Endothelial cell of umbilical vein (primary cell): ENCODE data around the gene CBLB. TPM values are rescaled to one million over a fixed set of nuclear protein-coding genes. Genes with fewer than 3 reads are reported as not detected.

ENCODE experiments used
- BruUV-seq: library from RNA; stranded (reverse); fragments of 400-500 nt; replicated peaks from 2 replicates; lab custom pipeline; 2021; lab: Mats Ljungman, UMichigan
- CTCF ChIA-PET: fragments of 300-600, 350-600 bp; sonication (Branson Sonifier 250); formaldehyde crosslinking; loops from one replicate; lab custom pipeline; 2021; ENCODE audit warnings: antibody characterized with exemption, inconsistent platforms; lab: Charles Lee
- POLR2A ChIA-PET: fragments of 300-600, 350-600 bp; sonication (Branson Sonifier 250); formaldehyde crosslinking; loops from one replicate; lab custom pipeline; 2021; ENCODE audit warnings: antibody characterized with exemption, inconsistent platforms; lab: Charles Lee
- DNase-seq: peaks from one replicate; pipeline ENCODE4 v3.0.0-alpha.2; 2011; ENCODE audit warnings: low read depth, low spot score
- FAIRE-seq: peaks from 2 replicates; lab custom pipeline; 2011; peaks lifted over from hg19 to GRCh38; lab: Jason Lieb, UNC
- H2AFZ ChIP-seq: 2 replicates; pipeline ENCODE4 v1.6.0; 2012; ENCODE audit warnings: low read depth, low read length, control low read depth, inconsistent platforms
- H3K27ac ChIP-seq: 2 replicates; pipeline ENCODE4 v1.5.1; 2011; ENCODE audit warnings: low read depth, mild to moderate bottlenecking, control low read depth, low read length, moderate library complexity; ENCODE audit not compliant: insufficient read depth
- H3K27me3 ChIP-seq, 2 experiments: 2 replicates each; pipeline versions ENCODE4 v1.6.0 to v1.6.1; 2011; ENCODE audit warnings: low read length in 2 of 2, mixed read lengths in 1 of 2; ENCODE audit not compliant: control insufficient read depth in 2 of 2, insufficient read depth in 2 of 2
- H3K36me3 ChIP-seq, 2 experiments: 2 replicates in 1 of 2; 3 replicates in 1 of 2; pipeline ENCODE4 v1.5.1; 2011; ENCODE audit warnings: low read length in 2 of 2, mild to moderate bottlenecking in 1 of 2, moderate library complexity in 1 of 2; ENCODE audit not compliant: control insufficient read depth in 2 of 2, insufficient read depth in 2 of 2; ENCODE audit errors: extremely low read depth in 1 of 2
- H3K4me1 ChIP-seq: 3 replicates; pipeline ENCODE4 v1.5.1; 2011; ENCODE audit warnings: mild to moderate bottlenecking, low read length; ENCODE audit not compliant: control insufficient read depth, insufficient read depth; ENCODE audit errors: extremely low read depth
- H3K4me2 ChIP-seq: 2 replicates; pipeline ENCODE4 v1.6.1; 2011; ENCODE audit warnings: low read length, control low read depth, mixed read lengths; ENCODE audit not compliant: insufficient read depth
- H3K4me3 ChIP-seq, 3 experiments: fragments of 200-600 bp in 1 of 3; sonication (generic), shearing (Covaris generic) in 1 of 3; replicated peaks in 1 of 3; 2 replicates each; pipeline ENCODE4 v1.5.1; 2011 to 2016; ENCODE audit warnings: control low read depth in 3 of 3, low read length in 3 of 3, mild to moderate bottlenecking in 2 of 3, inconsistent platforms in 1 of 3, low read depth in 1 of 3, moderate library complexity in 1 of 3; ENCODE audit not compliant: insufficient read depth in 1 of 3
- H3K79me2 ChIP-seq: 2 replicates; pipeline ENCODE4 v1.6.0; 2012; ENCODE audit warnings: low read length, inconsistent platforms; ENCODE audit not compliant: control insufficient read depth, insufficient read depth
- H3K9ac ChIP-seq: replicated peaks from 2 replicates; pipeline ENCODE3; 2011; ENCODE audit warnings: low read length, control low read depth; ENCODE audit not compliant: insufficient read depth; ENCODE audit errors: extremely low read depth
- H3K9me1 ChIP-seq: replicated peaks from 3 replicates; pipeline ENCODE4 v1.6.0; 2011; ENCODE audit warnings: mild to moderate bottlenecking, low read length; ENCODE audit not compliant: control insufficient read depth, insufficient read depth; ENCODE audit errors: extremely low read depth
- H3K9me3 ChIP-seq: replicated peaks from 2 replicates; pipeline ENCODE4 v1.5.1; 2012; ENCODE audit warnings: low read length, inconsistent platforms; ENCODE audit not compliant: control insufficient read depth, insufficient read depth
- H4K20me1 ChIP-seq: replicated peaks from 2 replicates; pipeline ENCODE3; 2011; ENCODE audit warnings: mild to moderate bottlenecking, low read length; ENCODE audit not compliant: control insufficient read depth, insufficient read depth; ENCODE audit errors: extremely low read depth
- CTCF ChIP-seq, 2 donors: IDR thresholded peaks; 1 replicate in 1 of 2; 2 replicates in 1 of 2; pipeline ENCODE4 v1.5.1; 2011; ENCODE audit warnings: low read length in 2 of 2, mild to moderate bottlenecking in 2 of 2, moderate library complexity in 2 of 2, control low read depth in 1 of 2, inconsistent platforms in 1 of 2, low read depth in 1 of 2; ENCODE audit not compliant: insufficient read depth in 1 of 2; ENCODE audit errors: extremely low read depth in 1 of 2
- MYC ChIP-seq: IDR thresholded peaks from one replicate; pipeline ENCODE4 v1.6.1; 2011; ENCODE audit warnings: mild to moderate bottlenecking, low read depth, low read length
- dilution Hi-C: fragments of 300-500 bp; cut with MboI; formaldehyde crosslinking; loops from one replicate; pipeline ENCODE4 v1.15.0; 2019; ENCODE audit warnings: low sequenced_read_pairs; ENCODE audit not compliant: extremely low pct_ligation_motif_present
- intact Hi-C: fragments of 100-400 bp; cut with micrococcal nuclease; formaldehyde crosslinking; loops from one replicate; pipeline ENCODE4 v1.10.0; 2022
- polyA plus RNA-seq, 4 experiments: library from polyadenylated mRNA; depleted of rRNA in 3 of 4; stranded (reverse) in 3 of 4; unstranded in 1 of 4; fragments of >200 nt; gene quantifications; 2 replicates each; pipeline versions ENCODE4 v1.2.1 to v1.2.3, GENCODE V29; 2011 to 2012; ENCODE audit warnings: missing spikeins in 1 of 4
- total RNA-seq: library from RNA; stranded (reverse); gene quantifications from 2 replicates; pipeline ENCODE4 v1.2.3, GENCODE V29; 2021
- TF ChIP-seq, protein P1 (sequence below): IDR thresholded peaks from 2 replicates; pipeline ENCODE4 v1.6.1; 2011; ENCODE audit not compliant: insufficient read depth, insufficient read length

Gene CBLB
- total and polyA plus RNA-seq, 2 donors (not counting 3 experiments of a cell fraction or from before 2014, with no cell fraction given) = 17.8 to 39.6 TPM

DNA sequence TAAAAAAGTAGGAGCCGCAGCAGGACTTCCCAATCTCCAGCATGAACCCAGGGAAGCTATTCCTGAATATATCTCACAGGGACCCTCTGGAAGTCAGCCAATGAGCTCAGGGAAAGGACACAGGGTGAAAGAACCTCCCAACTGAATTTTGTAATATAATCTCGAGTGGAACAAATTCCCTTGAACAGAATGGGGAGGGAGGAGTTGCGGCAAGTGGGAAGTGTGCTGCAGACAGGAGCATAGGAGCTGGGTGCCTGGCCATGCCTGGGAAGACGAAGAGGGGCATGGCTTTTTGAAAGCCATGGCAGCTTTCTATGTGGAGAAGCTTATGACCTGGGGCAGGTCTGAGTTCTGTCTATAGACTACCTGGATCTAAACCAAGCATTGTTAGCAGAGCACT is 98.4 kb downstream of the CBLB start:
- Histone ChIP-seq H3K79me2 (peaks cover 1% of the 10 kb centered on the region), H3K27me3 (no peaks in the 10 kb centered on the region)

More for the DNA sequence above, 98.4 kb downstream of the CBLB start:
- dilution Hi-C loops = no loop called here
- POLR2A ChIA-PET = no interaction called here
- Histone ChIP-seq H3K9me3 (no peaks in the 10 kb centered on the region), H3K9me1 (no peaks in the 10 kb centered on the region), H3K4me2 (no peak overlapping the region), H4K20me1 (peaks cover 2% of the 10 kb centered on the region), H3K27ac (no peak overlapping the region), H3K4me3 (no peak overlapping the region), H3K36me3 (no peaks in the 10 kb centered on the region), H2AFZ (no peak overlapping the region), H3K9ac (no peak overlapping the region), H3K4me1 (no peaks in the 10 kb centered on the region)
- no peak for TF ChIP-seq CTCF (IDR thresholded peaks at IDR 0.05; ENCODE audit: extremely low read depth in 1 of 2, insufficient read depth in 1 of 2, low read depth in 1 of 2, low read length in 2 of 2)
- TF ChIP-seq, protein P1, sequence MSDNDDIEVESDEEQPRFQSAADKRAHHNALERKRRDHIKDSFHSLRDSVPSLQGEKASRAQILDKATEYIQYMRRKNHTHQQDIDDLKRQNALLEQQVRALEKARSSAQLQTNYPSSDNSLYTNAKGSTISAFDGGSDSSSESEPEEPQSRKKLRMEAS = no peak
- TF ChIP-seq MYC = no peak
- BruUV-seq = no TSS peak
- intact Hi-C loops = no loop called here
- FAIRE-seq = no peak
- CTCF ChIA-PET = no interaction called here
- DNase-seq = no peak
